NCI-H460 (cell line): ENCODE measurements around the gene MYDGF. TPM values are rescaled to one million over a fixed set of nuclear protein-coding genes. Genes with fewer than 3 reads are reported as not detected.

Experiments
- DNase-seq: peaks from one replicate; pipeline ENCODE4 v3.0.0-alpha.2; 2016; ENCODE audit warnings: low read depth; ENCODE audit errors: extremely low read depth
- total RNA-seq: library from RNA; depleted of rRNA; stranded (reverse); fragments of >200 nt; shearing (Covaris generic); gene quantifications from 2 replicates; pipeline ENCODE4 v1.2.3, GENCODE V29; 2014

MYDGF gene
- total RNA-seq, 1 experiment from 2014 or later = 184 TPM

GRCh38 chr19:4678881-4679790, 9.0 kb upstream of the MYDGF start:
- DNase-seq = no peak

GRCh38 chr19:4676955-4677731, 7.0 kb upstream of the MYDGF start:
- peak; percentile 55 for DNase-seq

GRCh38 chr19:4675346-4675745, 5.2 kb upstream of the MYDGF start:
- no peak for DNase-seq

GRCh38 chr19:4673726-4674125, 3.6 kb upstream of the MYDGF start:
- DNase-seq = no peak

DNA sequence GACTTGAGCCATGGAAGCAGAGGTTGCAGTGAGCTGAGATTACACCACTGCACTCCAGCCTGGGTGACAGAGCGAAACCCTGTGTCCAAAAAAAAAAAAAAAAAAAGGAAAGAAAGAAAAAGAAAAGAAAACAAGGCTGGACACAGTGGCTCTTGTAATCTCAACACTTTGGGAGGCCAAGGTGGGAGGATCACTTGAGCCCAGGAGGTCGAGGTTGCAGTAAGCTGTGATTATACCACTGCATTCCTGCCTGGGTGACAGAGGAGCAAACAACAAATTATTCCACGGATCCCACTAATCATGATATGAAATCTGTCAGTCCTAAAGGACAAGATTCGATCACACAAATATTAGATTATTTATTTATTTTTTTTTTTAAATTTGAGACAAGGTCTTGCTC, 3.1 kb upstream of the MYDGF start:
- no peak for DNase-seq

- no peak for DNase-seq
These were observed 1.2 kb upstream of the MYDGF start for GRCh38 chr19:4671185-4671851.

GRCh38 chr19:4664642-4665041, 5.5 kb downstream of the MYDGF start:
- no peak for DNase-seq

GRCh38 chr19:4662812-4663211, 7.3 kb downstream of the MYDGF start:
- DNase-seq = no peak

DNA sequence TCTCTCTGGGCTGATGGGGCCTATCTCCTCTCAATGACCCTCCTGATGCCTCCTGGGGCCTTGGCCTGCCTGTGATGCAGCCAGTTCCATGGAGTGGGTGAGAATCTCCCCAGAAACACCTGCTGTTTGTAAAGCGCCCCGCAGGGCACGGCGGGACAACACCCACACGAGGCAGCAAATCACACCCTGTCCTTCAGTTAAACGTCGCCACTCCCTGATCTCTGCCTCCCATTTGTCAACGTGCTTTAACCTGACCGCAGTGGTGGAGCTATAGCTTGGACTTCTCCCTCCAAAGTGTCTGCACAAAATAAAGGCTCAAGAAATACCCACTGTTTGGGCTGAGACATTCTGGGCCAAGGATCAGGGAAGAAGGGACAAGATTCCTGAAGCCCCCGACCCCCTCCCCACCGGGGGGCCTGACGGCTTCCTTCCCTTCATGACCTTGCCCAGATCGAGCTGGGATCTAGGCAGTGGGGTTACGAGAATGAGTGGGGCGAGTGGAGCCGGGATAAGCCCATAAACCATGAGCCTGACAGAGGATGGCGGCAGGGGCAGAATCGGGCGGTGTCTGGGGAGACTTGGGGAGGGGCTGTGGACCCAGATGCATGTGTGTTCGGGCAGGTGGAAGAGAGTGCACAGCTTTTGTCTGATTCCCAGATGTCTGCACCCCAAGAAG, 8.0 kb downstream of the MYDGF start:
- DNase-seq = no peak

- DNase-seq = no peak
These were observed 9.1 kb downstream of the MYDGF start for GRCh38 chr19:4660993-4661392.

DNA sequence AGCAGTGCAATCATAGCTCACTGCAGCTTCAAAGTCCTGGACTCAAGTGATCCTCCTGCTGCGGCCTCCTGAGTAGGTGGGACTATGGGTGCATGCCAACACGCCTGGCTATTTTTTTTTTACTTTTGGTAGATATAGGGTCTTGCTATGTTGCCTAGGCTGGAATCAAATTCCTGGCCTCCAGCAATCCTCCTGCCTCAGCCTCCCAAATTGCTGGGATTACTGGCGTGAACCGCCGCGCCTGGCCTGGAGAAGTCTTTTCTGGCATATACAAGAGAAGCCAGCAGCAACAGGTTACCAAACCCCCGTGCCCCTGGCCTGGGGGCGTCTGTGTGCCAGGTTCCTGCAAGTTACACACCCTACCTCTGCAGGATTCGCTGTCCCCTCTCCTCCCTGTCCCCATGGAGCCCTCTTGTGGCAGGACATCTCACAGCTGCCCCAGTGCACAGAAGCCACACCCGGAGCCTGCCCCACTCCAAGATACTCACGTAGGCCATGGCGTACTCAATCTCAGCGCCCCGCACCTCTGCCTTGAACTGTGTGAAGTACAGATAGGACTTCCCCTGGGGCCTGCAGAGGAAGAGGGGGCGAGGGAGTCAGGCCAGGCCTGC, 9.9 kb downstream of the MYDGF start:
- peak; percentile 27 for DNase-seq

- DNase-seq = no peak
These were observed 12.3 kb downstream of the MYDGF start for GRCh38 chr19:4657835-4658234.

- no peak for DNase-seq
These were observed 12.9 kb downstream of the MYDGF start for GRCh38 chr19:4657262-4657661.

DNA sequence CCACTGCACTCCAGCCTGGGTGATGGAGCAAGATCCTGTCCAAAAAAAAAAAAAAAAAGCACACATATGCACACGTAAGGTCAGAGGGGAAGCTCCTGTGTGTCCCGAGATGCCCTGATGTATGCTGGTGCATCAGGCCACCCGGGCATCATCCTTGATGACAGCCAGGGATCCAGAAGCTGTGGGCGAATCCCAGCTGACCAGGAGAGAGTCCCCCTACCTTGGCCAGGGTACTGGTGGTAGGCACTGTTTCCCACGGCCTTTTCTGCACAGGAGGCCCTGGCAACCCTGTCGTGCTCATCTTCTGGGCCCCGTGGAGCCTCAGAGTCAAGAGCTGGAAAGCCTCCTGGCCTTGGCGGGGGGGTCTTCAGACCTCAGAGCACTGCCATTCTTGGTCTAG, 14.0 kb downstream of the MYDGF start:
- no peak for DNase-seq

DNA sequence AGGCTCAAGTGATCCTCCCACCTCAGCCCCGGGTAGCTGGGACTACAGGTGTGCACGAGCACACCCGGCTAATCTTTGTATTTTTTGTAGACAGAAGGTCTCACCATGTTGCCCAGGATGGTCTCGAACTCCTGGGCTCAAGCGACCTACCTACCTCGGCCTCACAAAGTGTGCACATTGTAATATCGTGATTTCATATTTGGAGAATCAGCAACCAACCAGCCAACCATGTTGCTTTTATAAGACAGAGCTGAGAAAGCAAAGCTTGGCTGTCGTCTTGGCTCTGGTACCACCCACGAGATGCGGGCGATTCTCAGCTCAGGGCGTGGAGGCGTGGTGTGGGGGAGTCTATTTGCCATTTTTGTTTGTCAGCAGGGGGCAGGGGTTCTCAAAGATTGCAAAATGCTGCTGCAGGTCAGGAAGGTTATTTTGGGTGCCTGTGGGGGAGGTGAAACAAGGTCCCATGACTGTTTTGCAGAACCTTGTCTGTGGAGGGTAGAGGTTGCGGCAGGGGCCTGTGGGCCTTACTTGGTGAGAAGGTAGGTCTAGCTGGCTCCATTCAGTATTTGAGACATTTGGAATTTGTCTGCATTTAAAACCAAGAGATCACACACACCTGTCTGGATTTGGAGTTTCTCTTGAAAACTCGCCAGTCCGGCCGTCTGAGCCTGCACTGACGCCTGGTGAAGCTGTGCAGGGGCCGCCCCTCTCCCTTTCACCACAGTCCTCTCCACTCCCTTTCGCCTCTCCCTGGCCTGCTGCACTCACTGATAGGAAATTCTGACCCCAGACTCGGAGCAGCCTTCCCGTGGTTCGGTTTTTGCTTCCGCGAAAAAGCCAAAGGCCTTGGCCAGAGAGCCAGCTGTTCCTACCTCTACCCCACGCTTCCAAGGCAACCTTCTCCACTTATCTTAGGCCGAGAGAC, 15.4 kb downstream of the MYDGF start:
- no peak for DNase-seq

- DNase-seq = no peak
These were observed 16.2 kb downstream of the MYDGF start for GRCh38 chr19:4653793-4654436.

GRCh38 chr19:4652075-4652474, 18.1 kb downstream of the MYDGF start:
- DNase-seq = no peak

DNA sequence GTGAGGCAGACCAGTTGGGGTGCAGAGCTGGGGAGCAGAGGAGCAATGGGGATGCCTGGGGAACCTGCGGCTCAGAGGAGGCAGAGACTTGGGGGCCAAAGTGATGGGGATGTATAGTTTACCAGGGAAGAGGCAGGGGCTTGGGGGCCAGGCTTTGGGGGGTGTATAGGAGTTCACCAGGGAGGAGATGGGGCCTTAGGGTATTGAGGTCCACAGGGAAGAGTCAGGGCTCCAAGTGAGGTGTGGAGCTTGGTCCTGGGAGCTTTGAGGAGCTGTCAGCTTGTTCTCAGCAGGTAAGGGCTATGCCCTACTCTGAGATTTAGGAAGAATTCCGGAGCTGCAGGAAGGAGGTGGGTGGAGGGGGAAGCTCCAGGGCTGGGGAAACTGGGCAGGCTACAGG, 20.0 kb downstream of the MYDGF start:
- DNase-seq = no peak
